ENCODE results near the gene HOXB6.

HOXB6 gene

GRCh38 chr17:48617471-48618255 lies 12.9 kb upstream of the HOXB6 start:
- no peak for TF ChIP-seq CTCF (conservative IDR thresholded peaks at IDR 0.05)
- no peak overlapping the region for H3K27ac ChIP-seq

- H3K27ac ChIP-seq = no peak overlapping the region
- TF ChIP-seq CTCF (conservative IDR thresholded peaks at IDR 0.05) = no peak
Observed at GRCh38 chr17:48616717-48617470, 12.1 kb upstream of the HOXB6 start.

GRCh38 chr17:48615963-48616716 lies 11.4 kb upstream of the HOXB6 start:
- no peak overlapping the region for H3K27ac ChIP-seq
- TF ChIP-seq CTCF (conservative IDR thresholded peaks at IDR 0.05) = no peak

- no peak within 1 kb of the TSS for H3K27ac ChIP-seq
- no peak for TF ChIP-seq CTCF (conservative IDR thresholded peaks at IDR 0.05)
Observed at GRCh38 chr17:48615047-48615962, 10.5 kb upstream of the HOXB6 start, which contains the start of gene HOXB8. Gene HOXB8 (minus strand): TSS chr17:48615292. CDS start chr17:48614704, 588 bp downstream.

GRCh38 chr17:48613862-48614694 lies 9.3 kb upstream of the HOXB6 start:
- H3K27ac ChIP-seq = no peak overlapping the region
- no peak for TF ChIP-seq CTCF (conservative IDR thresholded peaks at IDR 0.05)
